Uterus (tissue), 4 donors: ENCODE measurements around the gene COQ8B. TPM values are rescaled to one million over a fixed set of nuclear protein-coding genes. Genes with fewer than 3 reads are reported as not detected.

ENCODE experiments used
- DNase-seq, 2 donors: peaks; one replicate each; pipeline ENCODE4 v3.0.0-alpha.2; 2019 to 2020
- H3K27ac ChIP-seq, 2 donors: fragments of 200-600 bp; sonication (generic); 1 replicate in 1 of 2; 2 replicates in 1 of 2; pipeline ENCODE4 v1.5.1; 2016 to 2018
- H3K27me3 ChIP-seq, 2 donors: fragments of 200-600 bp; sonication (generic); one replicate each; pipeline ENCODE4 v1.5.1; 2018 to 2019; ENCODE audit warnings: control low read depth in 1 of 2
- H3K36me3 ChIP-seq, 2 donors: fragments of 200-600 bp; sonication (generic); one replicate each; pipeline ENCODE4 v1.5.1; 2019; ENCODE audit warnings: control low read depth in 1 of 2
- H3K4me1 ChIP-seq, 2 donors: fragments of 200-600 bp; sonication (generic); one replicate each; pipeline ENCODE4 v1.5.1; 2018 to 2019; ENCODE audit warnings: control low read depth in 1 of 2
- H3K4me3 ChIP-seq, 2 donors: fragments of 200-600 bp; sonication (generic); 1 replicate in 1 of 2; 2 replicates in 1 of 2; pipeline ENCODE4 v1.5.1; 2018 to 2019; ENCODE audit warnings: mild to moderate bottlenecking in 1 of 2
- H3K9me3 ChIP-seq, 2 donors: fragments of 200-600 bp; sonication (generic); one replicate each; pipeline ENCODE4 v1.5.1; 2019; ENCODE audit warnings: control low read depth in 1 of 2
- CTCF ChIP-seq, 4 experiments: fragments of 200-600 bp in 2 of 4; fragments of 450-650 bp in 2 of 4; sonication (generic) in 2 of 4; IDR thresholded peaks; one replicate each; pipeline ENCODE4 v1.5.1; 2016 to 2019; ENCODE audit warnings: antibody characterized with exemption in 4 of 4, mild to moderate bottlenecking in 2 of 4, moderate library complexity in 1 of 4
- POLR2A ChIP-seq, 2 donors: fragments of 450-650 bp; IDR thresholded peaks; one replicate each; pipeline ENCODE4 v1.6.1; 2016; ENCODE audit warnings: antibody characterized with exemption in 2 of 2, mild to moderate bottlenecking in 1 of 2, moderate library complexity in 1 of 2
- intact Hi-C: fragments of 100-400 bp; cut with DNase I; formaldehyde crosslinking; loops from one replicate; pipeline ENCODE4 v1.15.1; 2023; ENCODE audit warnings: low total_unique reads
- total RNA-seq, 4 donors: library from RNA; depleted of rRNA in 3 of 4; stranded (reverse); fragments of >200 nt in 3 of 4; gene quantifications; one replicate each; pipeline versions ENCODE4 v1.1.0 to v1.2.4, GENCODE V29; 2014 to 2023
- donor health status: DM: yes; HTN: yes; CAD: no.

COQ8B gene
- total RNA-seq, 4 donors from 2014 or later = 9.7 to 51.8 (median 35.6) TPM

GRCh38 chr19:40673397-40673796, 43.3 kb downstream of the COQ8B start:
- Histone ChIP-seq H3K27ac (no peak overlapping the region), H3K4me3 (no peak overlapping the region), H3K4me1 (no peaks in the 10 kb centered on the region), H3K9me3 (no peaks in the 10 kb centered on the region), H3K36me3 (no peaks in the 10 kb centered on the region), H3K27me3 (no peaks in the 10 kb centered on the region)
- DNase-seq = no peak
- intact Hi-C loops = no loop called here
- TF ChIP-seq POLR2A (IDR thresholded peaks at IDR 0.05) (no peak), CTCF (IDR thresholded peaks at IDR 0.05) (no peak)

- Histone ChIP-seq H3K36me3 (no peaks in the 10 kb centered on the region), H3K4me3 (no peak overlapping the region), H3K27ac (no peak overlapping the region), H3K9me3 (no peaks in the 10 kb centered on the region), H3K4me1 (no peaks in the 10 kb centered on the region), H3K27me3 (no peaks in the 10 kb centered on the region)
- intact Hi-C loops = no loop called here
- no peak for TF ChIP-seq POLR2A (IDR thresholded peaks at IDR 0.05)
- TF ChIP-seq CTCF (IDR thresholded peaks at IDR 0.05) = no peak
- no peak for DNase-seq
Measured at GRCh38 chr19:40672573-40673299, 44.0 kb downstream of the COQ8B start.

GRCh38 chr19:40672038-40672437, 44.6 kb downstream of the COQ8B start:
- intact Hi-C loops = no loop called here
- no peak for DNase-seq
- no peak overlapping the region for H3K27ac ChIP-seq
- H3K9me3 ChIP-seq = no peaks in the 10 kb centered on the region
- H3K27me3 ChIP-seq = no peaks in the 10 kb centered on the region
- no peak for TF ChIP-seq CTCF (IDR thresholded peaks at IDR 0.05)
- no peak for TF ChIP-seq POLR2A (IDR thresholded peaks at IDR 0.05)
- H3K4me3 ChIP-seq = no peak overlapping the region
- no peaks in the 10 kb centered on the region for H3K4me1 ChIP-seq
- H3K36me3 ChIP-seq = no peaks in the 10 kb centered on the region

GRCh38 chr19:40671404-40671803, 45.3 kb downstream of the COQ8B start:
- intact Hi-C loops = no loop called here
- H3K9me3 ChIP-seq = no peaks in the 10 kb centered on the region
- no peak overlapping the region for H3K27ac ChIP-seq

More at GRCh38 chr19:40671404-40671803, 45.3 kb downstream of the COQ8B start:
- Histone ChIP-seq H3K36me3 (no peaks in the 10 kb centered on the region), H3K4me3 (no peak overlapping the region), H3K4me1 (no peaks in the 10 kb centered on the region), H3K27me3 (no peaks in the 10 kb centered on the region)
- no peak for DNase-seq
- no peak for TF ChIP-seq CTCF (IDR thresholded peaks at IDR 0.05)
